ENCODE data around the gene MEX3B. TPM values are rescaled to one million over a fixed set of nuclear protein-coding genes. Genes with fewer than 3 reads are reported as not detected.

The MEX3B gene
- total and polyA plus RNA-seq, 9 of the 15 experiments (the other 6 are each of a cell fraction or from before 2014, with no cell fraction given) = 0.94 to 12.8 (median 3.6) TPM

GRCh38 chr15:82045892-82046665 is at the start of gene MEX3B (continued):
- TF ChIP-seq, protein P1, sequence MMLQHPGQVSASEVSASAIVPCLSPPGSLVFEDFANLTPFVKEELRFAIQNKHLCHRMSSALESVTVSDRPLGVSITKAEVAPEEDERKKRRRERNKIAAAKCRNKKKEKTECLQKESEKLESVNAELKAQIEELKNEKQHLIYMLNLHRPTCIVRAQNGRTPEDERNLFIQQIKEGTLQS (IDR thresholded peaks at IDR 0.05) = no peak
- TF ChIP-seq, protein P1 (CRISPR knock-in tag; conservative IDR thresholded peaks at IDR 0.05) = no peak
- TF ChIP-seq POLR2AphosphoS2 (IDR thresholded peaks at IDR 0.05; ENCODE audit: low read length) (no peak), ZNF347 (CRISPR knock-in tag; IDR thresholded peaks at IDR 0.05; ENCODE audit: low read depth) (no peak), ZNF77 (CRISPR knock-in tag; IDR thresholded peaks at IDR 0.05) (no peak), NCOA1 (IDR thresholded peaks at IDR 0.05; ENCODE audit: low read depth) (peak; percentile 37; the same call in 1 of the 2 replicates), ZNF76 (CRISPR knock-in tag; IDR thresholded peaks at IDR 0.05; ENCODE audit: borderline replicate concordance) (no peak), RNF2 (IDR thresholded peaks at IDR 0.05) (no peak), POLR2H (tag; IDR thresholded peaks at IDR 0.05; ENCODE audit: low read depth) (peak; percentile 50), MXI1 (IDR thresholded peaks at IDR 0.05; ENCODE audit: low read depth, low read length) (no peak), ZBTB40 (IDR thresholded peaks at IDR 0.05) (peak; percentile 66), ZBTB40 (CRISPR knock-in tag; IDR thresholded peaks at IDR 0.05) (no peak), ZNF146 (CRISPR knock-in tag; IDR thresholded peaks at IDR 0.05; ENCODE audit: unreplicated experiment) (no peak), ARID2 (IDR thresholded peaks at IDR 0.05) (no peak), ZBTB12 (CRISPR knock-in tag; IDR thresholded peaks at IDR 0.05) (0 out of 2 replicates have a peak, but pooled peaks have one; percentile 31), FOS (IDR thresholded peaks at IDR 0.05; ENCODE audit: extremely low read depth, insufficient read length) (no peak), NCOA2 (IDR thresholded peaks at IDR 0.05; ENCODE audit: partially characterized antibody in 2 of 2) (no peak), ZNF830 (CRISPR knock-in tag; IDR thresholded peaks at IDR 0.05) (no peak)
